Activated CD8-positive, alpha-beta memory T cell treated with anti-CD3 and anti-CD28 coated beads, Interleukin-2, amount 50 U/mL, for 4 hours (primary cell): Measurements from ENCODE around the gene KPTN.

Experiments used
- DNase-seq: peaks from one replicate; pipeline ENCODE4 v3.0.0-alpha.2; 2020

KPTN gene

GRCh38 chr19:47483800-47484690 is at the start of gene KPTN:
Gene KPTN, minus strand, starts transcription at chr19:47484219. Its CDS starts 59 bp downstream, at chr19:47484160.
- peak; percentile 90 for DNase-seq

GRCh38 chr19:47531640-47532387 is 47.8 kb upstream of the KPTN start:
- DNase-seq: no peak

DNA sequence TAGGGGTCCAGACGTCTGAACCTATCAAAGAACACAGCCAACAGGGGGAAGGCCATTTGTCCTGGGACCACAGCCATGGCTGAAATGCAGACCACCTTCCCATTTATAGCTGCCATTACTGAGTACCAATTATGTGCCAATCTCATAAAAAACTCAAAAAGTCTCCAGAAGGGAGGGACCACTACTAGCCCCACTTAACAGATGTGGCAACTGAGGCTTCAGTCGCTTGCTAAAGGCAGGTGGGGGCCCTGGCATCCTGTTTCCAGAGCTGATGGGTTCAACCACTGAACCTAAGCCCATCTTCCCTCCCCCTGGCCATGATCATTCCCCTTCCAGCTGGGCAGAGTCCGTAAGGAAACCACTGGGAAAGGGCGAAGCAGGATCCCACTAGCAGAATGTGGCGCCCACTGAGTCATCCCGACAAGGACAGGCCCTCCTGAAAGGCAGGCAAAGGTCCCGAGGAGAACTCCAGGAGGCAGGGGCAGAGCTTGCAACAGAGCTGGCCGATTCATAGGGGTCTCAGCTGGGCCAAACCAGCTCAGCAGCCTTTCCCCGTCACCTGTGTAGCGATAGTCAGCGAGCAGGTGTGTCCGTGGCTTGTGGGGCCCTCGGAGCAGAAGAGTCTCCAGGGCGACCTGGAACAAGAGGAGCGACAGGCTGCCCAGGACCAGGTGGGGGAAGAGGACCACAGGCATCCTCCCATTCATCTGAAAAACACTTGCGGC is 45.2 kb upstream of the KPTN start:
- no peak for DNase-seq

DNA sequence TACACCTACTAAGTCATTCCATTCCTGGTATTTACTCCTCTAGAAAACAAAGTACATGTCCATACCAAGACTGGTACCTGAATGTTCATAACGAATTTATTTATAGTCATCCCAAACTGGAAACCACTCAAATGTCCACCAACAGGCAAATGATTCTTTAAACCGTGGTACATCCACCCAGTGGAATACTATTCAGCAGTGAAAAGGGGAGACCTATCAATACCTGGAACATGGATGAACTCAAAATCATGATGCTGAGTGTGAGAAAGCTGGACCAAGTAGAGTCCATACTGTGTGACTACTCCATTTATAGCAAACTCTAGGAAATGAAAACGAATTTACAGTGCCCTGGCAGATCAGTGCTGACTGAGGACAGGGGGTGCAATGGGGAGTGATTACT is 42.8 kb upstream of the KPTN start:
- DNase-seq: no peak

DNA sequence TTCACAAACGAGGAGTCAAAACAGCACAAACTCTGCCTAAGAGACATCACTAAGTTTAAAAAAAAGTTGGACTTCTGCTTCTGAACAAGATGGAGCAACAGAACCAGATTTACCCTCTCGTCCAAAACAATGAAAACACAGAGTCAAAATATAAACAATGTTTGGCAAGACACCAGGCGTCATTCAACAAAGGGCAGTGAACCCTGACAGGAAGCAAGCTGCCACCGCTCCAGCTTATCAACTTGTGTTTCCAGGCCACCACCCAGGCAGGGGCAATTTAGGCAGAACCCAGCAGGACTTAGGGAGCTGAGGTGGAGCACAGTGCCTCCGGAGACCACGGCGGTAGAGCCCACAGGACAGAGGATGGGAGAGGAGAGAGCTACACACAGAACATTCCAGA is 39.5 kb upstream of the KPTN start:
- DNase-seq: no peak

DNA sequence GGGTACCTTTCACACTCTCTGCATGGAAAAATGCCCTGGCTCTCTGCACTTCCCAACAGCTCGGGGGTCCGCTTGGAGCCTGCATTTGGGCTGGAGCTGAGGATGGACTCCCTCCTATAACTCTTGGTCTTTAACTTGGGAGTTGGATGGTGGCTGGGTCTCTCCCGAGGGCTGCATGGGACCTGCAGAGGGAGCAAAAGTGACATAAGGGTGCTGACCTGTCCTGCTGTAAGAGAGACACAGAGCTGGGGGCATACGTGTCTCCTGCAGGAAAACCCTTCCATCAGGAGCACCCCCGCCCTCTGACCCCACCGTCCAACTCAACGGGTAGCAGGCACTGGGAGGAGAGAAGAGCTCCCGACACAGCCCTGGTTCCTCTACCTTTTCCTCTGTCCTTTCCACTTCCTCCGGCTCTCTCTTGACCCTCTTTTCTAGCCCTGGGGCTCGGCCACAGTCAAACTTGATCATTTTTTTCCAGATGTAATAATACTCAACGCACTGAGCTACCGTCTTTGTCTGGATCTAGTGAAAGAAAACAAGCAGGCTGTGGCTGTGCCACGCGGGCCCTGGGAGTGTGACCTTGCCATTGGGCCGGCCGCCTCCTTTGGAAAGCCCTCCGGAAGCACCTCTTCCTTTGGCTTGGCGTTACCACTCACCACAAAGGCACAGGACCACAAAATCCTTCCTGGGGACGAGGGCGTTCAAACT is 37.6 kb upstream of the KPTN start:
- no peak for DNase-seq

DNA sequence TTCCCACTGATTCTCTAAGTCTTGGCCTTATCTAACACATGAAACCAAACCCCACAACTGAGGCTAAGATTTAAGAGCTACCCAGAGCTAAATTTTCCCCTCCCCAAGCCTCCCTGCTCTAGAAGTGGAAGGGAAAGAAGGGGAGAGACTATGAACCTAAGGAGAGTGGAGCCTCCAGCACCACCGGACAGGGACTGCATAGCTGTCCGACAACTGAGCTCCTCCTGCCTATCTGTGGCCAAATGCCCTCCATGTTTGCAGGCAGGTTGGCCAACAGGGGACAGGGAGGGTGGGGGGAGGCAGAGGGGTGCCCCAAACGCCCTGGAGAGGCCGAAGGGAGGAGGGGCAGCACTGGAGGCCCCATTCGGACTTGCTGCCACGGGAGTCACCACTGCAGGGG is 36.8 kb upstream of the KPTN start:
- no peak for DNase-seq

GRCh38 chr19:47520343-47520806 is 36.4 kb upstream of the KPTN start:
- DNase-seq: no peak

- DNase-seq: no peak
These were observed 34.8 kb upstream of the KPTN start for GRCh38 chr19:47518854-47519253.

GRCh38 chr19:47518139-47518538 is 34.1 kb upstream of the KPTN start:
- DNase-seq: peak; percentile 63

- peak; percentile 100 for DNase-seq
These were observed 31.0 kb upstream of the KPTN start, which contains the start of gene NAPA for GRCh38 chr19:47514869-47515588. Gene NAPA, minus strand, starts transcription at chr19:47515063. Its CDS starts 123 bp downstream, at chr19:47514940.

- DNase-seq: no peak
These were observed 30.3 kb upstream of the KPTN start for GRCh38 chr19:47514151-47514868.

GRCh38 chr19:47512948-47513319 is 28.9 kb upstream of the KPTN start:
- DNase-seq: no peak

GRCh38 chr19:47512183-47512947 is 28.3 kb upstream of the KPTN start:
- no peak for DNase-seq

- DNase-seq: no peak
These were observed 27.7 kb upstream of the KPTN start for GRCh38 chr19:47511681-47512080.

- DNase-seq: no peak
These were observed 27.1 kb upstream of the KPTN start for GRCh38 chr19:47511128-47511517.

- no peak for DNase-seq
These were observed 26.6 kb upstream of the KPTN start for GRCh38 chr19:47510516-47511127.

DNA sequence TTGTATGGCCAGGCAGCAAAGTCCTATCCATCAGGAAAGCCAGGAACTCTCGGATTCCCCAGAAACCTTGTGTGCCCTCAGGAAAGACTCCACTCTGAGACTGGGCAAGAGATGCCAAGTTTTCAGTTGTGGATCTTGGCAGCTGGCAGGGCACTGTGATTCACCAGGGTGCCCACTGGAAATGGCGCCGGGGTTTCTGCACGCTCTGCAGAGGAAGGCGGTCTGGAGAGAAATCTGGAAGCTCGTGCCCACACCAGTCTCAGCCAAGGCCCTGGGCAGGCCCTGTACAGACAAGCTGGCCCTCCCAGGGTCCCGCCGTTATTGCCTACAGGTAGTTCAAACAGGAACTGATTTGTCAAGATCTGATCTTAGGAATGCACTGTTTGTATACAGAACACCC is 26.0 kb upstream of the KPTN start:
- DNase-seq: no peak

DNA sequence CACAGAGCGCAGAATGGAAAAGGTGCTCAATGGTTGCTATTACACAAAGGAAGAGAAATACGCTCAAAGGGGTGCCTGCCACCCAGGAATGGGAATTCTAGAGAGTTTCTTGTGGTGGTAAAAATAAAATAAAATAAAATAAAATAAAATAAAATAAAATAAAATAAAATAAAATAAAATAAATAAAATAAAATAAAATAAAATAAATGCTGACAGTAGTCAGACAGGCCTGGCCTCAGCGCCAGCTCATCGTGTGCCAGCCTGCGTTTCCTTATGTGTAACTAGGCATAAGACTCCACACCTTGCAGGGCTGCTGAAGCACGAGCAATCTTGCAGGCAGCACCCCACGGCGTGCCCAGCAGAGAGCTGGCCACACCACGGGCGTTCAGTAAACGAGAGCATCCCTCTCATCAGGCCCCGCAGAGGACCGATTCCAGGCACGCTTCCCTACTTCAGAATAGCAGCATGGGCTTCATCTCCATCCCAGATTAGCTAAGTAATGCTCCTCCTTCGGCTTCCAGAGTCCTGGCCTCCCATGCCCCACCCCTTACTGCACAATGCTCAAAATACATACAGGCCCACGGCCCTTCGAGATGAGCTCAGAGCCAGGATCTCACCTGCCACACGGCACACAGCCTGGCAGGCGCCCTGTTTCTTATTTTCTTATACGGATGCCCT is 25.3 kb upstream of the KPTN start:
- DNase-seq: no peak
